Endothelial cell (in vitro differentiated cells): Measurements from ENCODE around the gene FIBCD1. TPM values are rescaled to one million over a fixed set of nuclear protein-coding genes. Genes with fewer than 3 reads are reported as not detected.

Experiments used
- DNase-seq: peaks from one replicate; pipeline ENCODE4 v3.0.0; 2021; ENCODE audit warnings: low spot score
- H3K27ac Mint-ChIP-seq: one replicate; pipeline ENCODE4 v1.8.0; 2021; ENCODE audit warnings: mixed read lengths, inconsistent platforms; ENCODE audit not compliant: unreplicated experiment
- H3K27me3 Mint-ChIP-seq: one replicate; pipeline ENCODE4 v1.8.0; 2021; ENCODE audit warnings: mild to moderate bottlenecking, moderate library complexity, mixed read lengths, inconsistent platforms; ENCODE audit not compliant: unreplicated experiment
- H3K36me3 Mint-ChIP-seq: one replicate; pipeline ENCODE4 v1.8.0; 2021; ENCODE audit warnings: mild to moderate bottlenecking, low read depth, mixed read lengths, inconsistent platforms; ENCODE audit not compliant: unreplicated experiment
- H3K4me1 Mint-ChIP-seq: one replicate; pipeline ENCODE4 v1.8.0; 2021; ENCODE audit warnings: mild to moderate bottlenecking, mixed read lengths, inconsistent platforms; ENCODE audit not compliant: unreplicated experiment
- H3K4me3 Mint-ChIP-seq: one replicate; pipeline ENCODE4 v1.8.0; 2021; ENCODE audit warnings: mild to moderate bottlenecking, mixed read lengths, inconsistent platforms; ENCODE audit not compliant: unreplicated experiment
- H3K9me3 Mint-ChIP-seq: one replicate; pipeline ENCODE4 v1.8.0; 2021; ENCODE audit warnings: mixed read lengths, inconsistent platforms; ENCODE audit not compliant: unreplicated experiment
- total RNA-seq: library from RNA; stranded (reverse); fragmentation: NEBNext Ultra II Directional; extraction: Animal tissue kit (Norgen Biotek cat#: 25700); gene quantifications from one replicate; pipeline ENCODE4 v1.2.1, GENCODE V29; 2021; ENCODE audit not compliant: unreplicated experiment
- TF ChIP-seq, protein P1 (sequence below): fragments of 200-600 bp; sonication (generic); IDR thresholded peaks from one replicate; pipeline ENCODE4 v1.5.0; 2021; ENCODE audit warnings: antibody characterized with exemption; ENCODE audit not compliant: unreplicated experiment

Gene FIBCD1
- total RNA-seq, 1 donor from 2014 or later, result 0.33 TPM

GRCh38 chr9:130982636-130983358, 43.8 kb upstream of the FIBCD1 start:
- peaks cover 3% of the 10 kb centered on the region for H3K27me3 Mint-ChIP-seq
- H3K36me3 Mint-ChIP-seq, result no peaks in the 10 kb centered on the region
- no peak for DNase-seq
- TF ChIP-seq, protein P1, sequence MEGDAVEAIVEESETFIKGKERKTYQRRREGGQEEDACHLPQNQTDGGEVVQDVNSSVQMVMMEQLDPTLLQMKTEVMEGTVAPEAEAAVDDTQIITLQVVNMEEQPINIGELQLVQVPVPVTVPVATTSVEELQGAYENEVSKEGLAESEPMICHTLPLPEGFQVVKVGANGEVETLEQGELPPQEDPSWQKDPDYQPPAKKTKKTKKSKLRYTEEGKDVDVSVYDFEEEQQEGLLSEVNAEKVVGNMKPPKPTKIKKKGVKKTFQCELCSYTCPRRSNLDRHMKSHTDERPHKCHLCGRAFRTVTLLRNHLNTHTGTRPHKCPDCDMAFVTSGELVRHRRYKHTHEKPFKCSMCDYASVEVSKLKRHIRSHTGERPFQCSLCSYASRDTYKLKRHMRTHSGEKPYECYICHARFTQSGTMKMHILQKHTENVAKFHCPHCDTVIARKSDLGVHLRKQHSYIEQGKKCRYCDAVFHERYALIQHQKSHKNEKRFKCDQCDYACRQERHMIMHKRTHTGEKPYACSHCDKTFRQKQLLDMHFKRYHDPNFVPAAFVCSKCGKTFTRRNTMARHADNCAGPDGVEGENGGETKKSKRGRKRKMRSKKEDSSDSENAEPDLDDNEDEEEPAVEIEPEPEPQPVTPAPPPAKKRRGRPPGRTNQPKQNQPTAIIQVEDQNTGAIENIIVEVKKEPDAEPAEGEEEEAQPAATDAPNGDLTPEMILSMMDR, result no peak
- no peak overlapping the region for H3K4me3 Mint-ChIP-seq
- no peaks in the 10 kb centered on the region for H3K9me3 Mint-ChIP-seq
- no peaks in the 10 kb centered on the region for H3K4me1 Mint-ChIP-seq
- H3K27ac Mint-ChIP-seq, result no peak overlapping the region

DNA sequence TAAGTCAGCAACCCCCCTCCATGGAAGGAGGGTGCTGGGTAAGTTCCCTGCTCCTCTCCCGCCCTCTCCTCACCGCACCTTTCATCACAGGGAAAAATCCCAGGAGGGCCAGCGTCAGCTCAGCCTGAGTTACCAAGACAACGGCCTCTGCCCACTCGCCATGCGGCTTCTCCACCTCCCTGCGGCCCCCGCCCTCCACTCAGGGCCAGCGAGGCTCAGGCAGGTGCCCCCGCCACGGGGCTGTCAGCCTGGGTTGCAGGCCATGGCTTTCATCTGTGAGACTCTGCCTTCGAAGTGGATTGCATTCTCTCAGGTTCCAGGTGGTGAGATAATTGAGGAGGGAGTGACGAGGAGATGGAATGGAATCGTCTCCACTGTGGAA, 42.7 kb upstream of the FIBCD1 start:
- no peaks in the 10 kb centered on the region for H3K4me1 Mint-ChIP-seq
- no peaks in the 10 kb centered on the region for H3K9me3 Mint-ChIP-seq
- H3K27me3 Mint-ChIP-seq, result peaks cover 2% of the 10 kb centered on the region
- TF ChIP-seq, protein P1, result no peak
- H3K36me3 Mint-ChIP-seq, result no peaks in the 10 kb centered on the region
- H3K27ac Mint-ChIP-seq, result no peak overlapping the region
- DNase-seq, result no peak
- no peak overlapping the region for H3K4me3 Mint-ChIP-seq

- Mint-ChIP-seq H3K27me3 (peaks cover 2% of the 10 kb centered on the region), H3K9me3 (no peaks in the 10 kb centered on the region), H3K36me3 (no peaks in the 10 kb centered on the region), H3K27ac (no peak overlapping the region), H3K4me3 (no peak overlapping the region), H3K4me1 (no peaks in the 10 kb centered on the region)
- TF ChIP-seq, protein P1, result no peak
- DNase-seq, result no peak
Measured at GRCh38 chr9:130981002-130981755, 42.1 kb upstream of the FIBCD1 start.

GRCh38 chr9:130980526-130980925, 41.5 kb upstream of the FIBCD1 start:
- Mint-ChIP-seq H3K4me1 (no peaks in the 10 kb centered on the region), H3K9me3 (no peaks in the 10 kb centered on the region), H3K27ac (no peak overlapping the region), H3K36me3 (no peaks in the 10 kb centered on the region), H3K27me3 (peaks cover 2% of the 10 kb centered on the region), H3K4me3 (no peak overlapping the region)
- TF ChIP-seq, protein P1, result no peak
- no peak for DNase-seq
